Smooth muscle cell (in vitro differentiated cells): ENCODE results near the gene PCSK2. TPM values are rescaled to one million over a fixed set of nuclear protein-coding genes. Genes with fewer than 3 reads are reported as not detected.

ENCODE experiments used
- DNase-seq: peaks from one replicate; lab custom pipeline; 2025; ENCODE audit not compliant: unreplicated experiment; lab: John Stamatoyannopoulos, UW
- H2AFZ ChIP-seq: fragments of 200-600 bp; sonication (generic); 2 replicates; pipeline ENCODE4 v1.6.0; 2016; ENCODE audit warnings: antibody characterized with exemption, low read depth, mild to moderate bottlenecking
- H3F3A ChIP-seq: fragments of 200-600 bp; sonication (generic); 2 replicates; pipeline ENCODE4 v1.6.0; 2017; ENCODE audit warnings: antibody characterized with exemption, low read depth
- H3K27ac ChIP-seq: fragments of 200-600 bp; sonication (generic); 2 replicates; pipeline ENCODE4 v1.5.1; 2016; ENCODE audit warnings: low read depth, mild to moderate bottlenecking
- H3K27me3 ChIP-seq: fragments of 200-600 bp; sonication (generic); 2 replicates; pipeline ENCODE4 v1.6.1; 2016; ENCODE audit warnings: low read depth, mild to moderate bottlenecking
- H3K36me3 ChIP-seq: fragments of 200-600 bp; sonication (generic); 2 replicates; pipeline ENCODE4 v1.5.1; 2016; ENCODE audit warnings: low read depth
- H3K4me1 ChIP-seq: fragments of 200-600 bp; sonication (generic); 2 replicates; pipeline ENCODE4 v1.5.1; 2016; ENCODE audit warnings: low read depth
- H3K4me2 ChIP-seq: fragments of 200-600 bp; sonication (generic); 2 replicates; pipeline ENCODE4 v1.6.0; 2016; ENCODE audit warnings: mild to moderate bottlenecking
- H3K4me3 ChIP-seq: fragments of 200-600 bp; sonication (generic); 2 replicates; pipeline ENCODE4 v1.5.1; 2016; ENCODE audit warnings: mild to moderate bottlenecking
- H3K79me2 ChIP-seq: fragments of 200-600 bp; sonication (generic); 2 replicates; pipeline ENCODE4 v1.6.0; 2016; ENCODE audit warnings: low read depth, mild to moderate bottlenecking
- H3K9ac ChIP-seq: fragments of 200-600 bp; sonication (generic); 2 replicates; pipeline ENCODE4 v1.6.0; 2016; ENCODE audit warnings: low read depth
- H3K9me3 ChIP-seq: fragments of 200-600 bp; sonication (generic); replicated peaks from 2 replicates; pipeline ENCODE4 v1.5.1; 2016; ENCODE audit warnings: low read depth
- H4K20me1 ChIP-seq: fragments of 200-600 bp; sonication (generic); 2 replicates; pipeline ENCODE4 v1.6.0; 2016; ENCODE audit warnings: low read depth
- WGBS: methylation state at CpG from one replicate; pipeline ENCODE4 v1.1.7; 2016; ENCODE audit warnings: low lambda C conversion rate; 5-methylcytosine and 5-hydroxymethylcytosine counted together
- polyA plus RNA-seq: library from polyadenylated mRNA; unstranded; fragments of >200 nt; fragmentation: Nextera tagmentation; extraction: Ambion mirVana; gene quantifications from 2 replicates; pipeline ENCODE4 v1.2.1, GENCODE V29; 2016
- total RNA-seq: library from RNA; depleted of rRNA; stranded (reverse); fragments of >200 nt; gene quantifications from 2 replicates; pipeline ENCODE4 v1.2.3, GENCODE V29; 2014
- TF ChIP-seq, protein P1 (sequence below): fragments of 200-600 bp; sonication (generic); IDR thresholded peaks from 2 replicates; pipeline ENCODE4 v1.5.1; 2017; ENCODE audit warnings: borderline replicate concordance, mild to moderate bottlenecking, antibody characterized with exemption; ENCODE audit not compliant: insufficient read depth, poor library complexity, severe bottlenecking

The PCSK2 gene
- total and polyA plus RNA-seq, 2 experiments from 2014 or later: not detected

DNA sequence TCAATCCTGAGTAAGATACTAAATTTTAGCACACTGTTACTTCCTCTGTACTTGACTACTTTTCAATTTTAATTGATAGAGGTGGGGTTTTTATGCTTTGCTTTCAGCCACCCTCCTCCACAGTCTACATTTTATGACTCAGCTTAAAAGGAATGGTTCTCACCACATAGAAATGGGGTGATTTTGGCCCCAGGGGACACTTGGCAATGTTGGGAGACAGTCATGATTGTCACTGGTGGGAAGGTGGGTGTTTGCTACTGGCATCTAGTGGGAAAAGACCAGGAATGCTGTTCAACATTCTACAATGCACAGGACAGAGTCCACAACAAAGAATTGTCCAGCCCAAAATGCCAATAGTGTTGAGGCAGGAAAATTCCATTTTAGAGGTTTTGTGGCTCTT, 71.3 kb downstream of the PCSK2 start:
- TF ChIP-seq, protein P1, sequence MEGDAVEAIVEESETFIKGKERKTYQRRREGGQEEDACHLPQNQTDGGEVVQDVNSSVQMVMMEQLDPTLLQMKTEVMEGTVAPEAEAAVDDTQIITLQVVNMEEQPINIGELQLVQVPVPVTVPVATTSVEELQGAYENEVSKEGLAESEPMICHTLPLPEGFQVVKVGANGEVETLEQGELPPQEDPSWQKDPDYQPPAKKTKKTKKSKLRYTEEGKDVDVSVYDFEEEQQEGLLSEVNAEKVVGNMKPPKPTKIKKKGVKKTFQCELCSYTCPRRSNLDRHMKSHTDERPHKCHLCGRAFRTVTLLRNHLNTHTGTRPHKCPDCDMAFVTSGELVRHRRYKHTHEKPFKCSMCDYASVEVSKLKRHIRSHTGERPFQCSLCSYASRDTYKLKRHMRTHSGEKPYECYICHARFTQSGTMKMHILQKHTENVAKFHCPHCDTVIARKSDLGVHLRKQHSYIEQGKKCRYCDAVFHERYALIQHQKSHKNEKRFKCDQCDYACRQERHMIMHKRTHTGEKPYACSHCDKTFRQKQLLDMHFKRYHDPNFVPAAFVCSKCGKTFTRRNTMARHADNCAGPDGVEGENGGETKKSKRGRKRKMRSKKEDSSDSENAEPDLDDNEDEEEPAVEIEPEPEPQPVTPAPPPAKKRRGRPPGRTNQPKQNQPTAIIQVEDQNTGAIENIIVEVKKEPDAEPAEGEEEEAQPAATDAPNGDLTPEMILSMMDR: no peak
- Histone ChIP-seq H3K27ac (no peak overlapping the region), H3K9ac (no peak overlapping the region)

DNA sequence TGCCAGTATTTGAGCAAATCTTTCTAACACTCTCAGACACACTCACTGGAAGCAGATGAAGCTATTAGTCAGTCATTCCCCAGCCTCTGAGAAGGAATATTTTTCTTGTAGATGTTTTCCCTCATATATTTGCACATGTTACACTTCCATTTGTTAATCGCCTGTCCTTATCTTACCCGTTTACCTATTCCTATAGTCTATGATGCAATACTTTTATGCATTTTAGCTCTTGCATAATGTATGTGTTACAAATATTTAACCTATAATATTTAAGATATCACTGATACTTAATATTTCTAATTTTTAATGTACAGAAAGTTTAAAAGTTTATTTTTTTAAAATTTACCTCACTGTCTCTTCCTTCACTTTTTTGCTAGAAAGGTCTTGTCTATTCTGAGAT, 71.9 kb downstream of the PCSK2 start:
- Histone ChIP-seq H2AFZ (no peak overlapping the region), H3K27ac (no peak overlapping the region), H3K36me3 (no peaks in the 10 kb centered on the region), H3K9ac (no peak overlapping the region), H3K4me1 (no peaks in the 10 kb centered on the region), H3K79me2 (no peaks in the 10 kb centered on the region), H4K20me1 (no peaks in the 10 kb centered on the region), H3K4me3 (no peak overlapping the region), H3K9me3 (no peaks in the 10 kb centered on the region), H3K4me2 (no peak overlapping the region), H3F3A (no peaks in the 10 kb centered on the region), H3K27me3 (no peaks in the 10 kb centered on the region)
- no peak for DNase-seq
- 84% methylated on average over 2 of the region's 2 CpGs for WGBS
- TF ChIP-seq, protein P1: no peak

More for the DNA sequence above, 71.3 kb downstream of the PCSK2 start:
- Histone ChIP-seq H3K4me3 (no peak overlapping the region), H2AFZ (no peak overlapping the region), H3K4me1 (no peaks in the 10 kb centered on the region), H3K4me2 (no peak overlapping the region), H3K27me3 (no peaks in the 10 kb centered on the region), H3K9me3 (no peaks in the 10 kb centered on the region), H4K20me1 (no peaks in the 10 kb centered on the region), H3K79me2 (no peaks in the 10 kb centered on the region), H3F3A (no peaks in the 10 kb centered on the region), H3K36me3 (no peaks in the 10 kb centered on the region)
- no peak for DNase-seq

GRCh38 chr20:17300113-17300512, 73.3 kb downstream of the PCSK2 start:
- H2AFZ ChIP-seq: no peak overlapping the region
- H3K27me3 ChIP-seq: no peaks in the 10 kb centered on the region
- no peak overlapping the region for H3K4me2 ChIP-seq
- no peak overlapping the region for H3K27ac ChIP-seq
- 89% methylated on average over 2 of the region's 2 CpGs for WGBS
- H4K20me1 ChIP-seq: no peaks in the 10 kb centered on the region
- TF ChIP-seq, protein P1: no peak
- H3K4me1 ChIP-seq: peaks cover 7% of the 10 kb centered on the region
- H3K4me3 ChIP-seq: no peak overlapping the region
- H3K9me3 ChIP-seq: no peaks in the 10 kb centered on the region
- H3K36me3 ChIP-seq: no peaks in the 10 kb centered on the region
- no peaks in the 10 kb centered on the region for H3F3A ChIP-seq
- no peak overlapping the region for H3K9ac ChIP-seq
- no peak for DNase-seq
- H3K79me2 ChIP-seq: no peaks in the 10 kb centered on the region

GRCh38 chr20:17304774-17305173, 77.9 kb downstream of the PCSK2 start:
- Histone ChIP-seq H3K4me3 (no peak overlapping the region), H3F3A (no peaks in the 10 kb centered on the region), H3K27ac (no peak overlapping the region), H3K27me3 (no peaks in the 10 kb centered on the region), H3K4me1 (peaks cover 13% of the 10 kb centered on the region), H3K9me3 (no peaks in the 10 kb centered on the region), H3K9ac (no peak overlapping the region), H3K36me3 (no peaks in the 10 kb centered on the region), H3K4me2 (no peak overlapping the region), H2AFZ (no peak overlapping the region), H3K79me2 (no peaks in the 10 kb centered on the region), H4K20me1 (no peaks in the 10 kb centered on the region)
- no peak for DNase-seq
- WGBS: 63% methylated on average over 3 of the region's 3 CpGs
- TF ChIP-seq, protein P1: no peak
